Thymus (tissue), 11 donors: ENCODE measurements around the gene UBE2L5. TPM values are rescaled to one million over a fixed set of nuclear protein-coding genes. Genes with fewer than 3 reads are reported as not detected.
A peak's percentile ranks its signal among the peaks of the same experiment; 100 is the strongest.

ENCODE experiments used
- DNase-seq, 9 donors: peaks; one replicate each; pipeline ENCODE4 v3.0.0-alpha.2; 2013; ENCODE audit warnings: low spot score in 9 of 9, low read depth in 6 of 9, missing footprints in 1 of 9
- H3K27ac ChIP-seq, 2 donors: one replicate each; pipeline ENCODE4 v1.5.1; 2013; ENCODE audit warnings: control low read depth in 1 of 2, low read depth in 1 of 2, low read length in 1 of 2, mild to moderate bottlenecking in 1 of 2, moderate library complexity in 1 of 2
- H3K27me3 ChIP-seq, 2 donors: one replicate each; pipeline ENCODE4 v1.5.1; 2013; ENCODE audit warnings: low read length in 1 of 2; ENCODE audit not compliant: control insufficient read depth in 2 of 2, insufficient read depth in 1 of 2
- H3K36me3 ChIP-seq, 2 donors: one replicate each; pipeline ENCODE4 v1.5.1; 2013; ENCODE audit warnings: low read length in 1 of 2, mild to moderate bottlenecking in 1 of 2, moderate library complexity in 1 of 2; ENCODE audit not compliant: control insufficient read depth in 2 of 2, insufficient read depth in 2 of 2
- H3K4me1 ChIP-seq, 2 donors: one replicate each; pipeline ENCODE4 v1.5.1; 2013; ENCODE audit warnings: low read length in 2 of 2; ENCODE audit not compliant: control insufficient read depth in 2 of 2, insufficient read depth in 2 of 2
- H3K4me3 ChIP-seq, 2 donors: one replicate each; pipeline ENCODE4 v1.5.1; 2013; ENCODE audit warnings: low read length in 2 of 2, control low read depth in 1 of 2, mild to moderate bottlenecking in 1 of 2
- H3K9me3 ChIP-seq, 2 donors: one replicate each; pipeline ENCODE4 v1.5.1; 2013; ENCODE audit warnings: low read length in 1 of 2, mild to moderate bottlenecking in 1 of 2; ENCODE audit not compliant: control insufficient read depth in 2 of 2, insufficient read depth in 1 of 2
- WGBS: extraction: QIAGEN DNeasy Blood & Tissue Kit; methylation state at CpG from one replicate; pipeline ENCODE4 v1.1.7; 2013; 5-methylcytosine and 5-hydroxymethylcytosine counted together
- polyA plus RNA-seq: library from polyadenylated mRNA; stranded (reverse); fragments of 200-250 nt; gene quantifications from one replicate; pipeline ENCODE4 v1.2.3, GENCODE V29; 2013
- total RNA-seq: library from RNA; stranded (reverse); fragments of 120-200 nt; gene quantifications from one replicate; pipeline ENCODE4 v1.2.4, GENCODE V29; 2013
- donor health status: healthy.

Gene UBE2L5
- total and polyA plus RNA-seq, 2 donors = 0.23 to 0.24 TPM

DNA sequence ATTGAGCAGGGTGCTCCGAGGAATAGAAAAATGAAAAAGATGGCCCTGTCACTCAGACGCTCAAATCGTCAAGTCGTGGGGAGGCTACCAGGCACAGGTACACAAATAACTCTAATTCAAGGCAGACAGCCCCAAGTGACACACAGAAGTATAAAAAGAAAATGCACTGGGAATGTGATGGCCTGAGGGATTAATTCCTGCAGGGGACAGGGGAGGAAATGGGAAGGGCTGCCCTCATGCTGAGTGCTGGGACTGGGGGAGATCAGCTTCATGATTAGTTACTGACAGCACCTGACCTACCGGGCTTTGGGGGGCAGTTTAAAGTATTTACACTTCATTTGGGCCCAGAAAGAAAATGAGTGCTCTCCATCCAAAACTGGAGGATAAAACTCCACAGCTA, 20.9 kb upstream of the UBE2L5 start:
- no peak overlapping the region for H3K27ac ChIP-seq
- no peaks in the 10 kb centered on the region for H3K27me3 ChIP-seq
- no peak for DNase-seq
- no peak overlapping the region for H3K4me3 ChIP-seq
- WGBS = 99% methylated on average over 5 of the region's 5 CpGs
- H3K9me3 ChIP-seq = no peaks in the 10 kb centered on the region
- peaks cover 6 to 31% of the 10 kb centered on the region in 2 donors for H3K4me1 ChIP-seq
- H3K36me3 ChIP-seq = no peaks in the 10 kb centered on the region

DNA sequence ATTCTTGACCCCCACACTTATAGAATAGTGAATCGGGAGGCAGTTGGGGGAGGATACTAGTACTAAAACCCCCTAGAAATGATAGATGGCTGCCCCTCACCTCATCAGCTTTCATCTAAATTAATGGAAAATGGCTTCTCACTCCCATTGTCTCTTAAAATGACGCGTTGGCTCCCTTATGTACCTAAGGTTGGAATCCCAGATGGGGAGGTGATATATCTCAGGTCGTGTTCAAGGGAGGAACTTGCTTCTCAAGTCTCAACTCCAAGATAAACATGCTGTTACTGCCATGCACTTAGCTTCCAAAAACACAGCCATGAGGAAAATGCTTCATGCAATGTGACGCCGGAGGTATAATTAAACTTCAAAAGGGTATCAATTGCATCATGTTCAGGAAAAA, 18.8 kb upstream of the UBE2L5 start:
- peaks cover 9 to 38% of the 10 kb centered on the region in 2 donors for H3K4me1 ChIP-seq

DNA sequence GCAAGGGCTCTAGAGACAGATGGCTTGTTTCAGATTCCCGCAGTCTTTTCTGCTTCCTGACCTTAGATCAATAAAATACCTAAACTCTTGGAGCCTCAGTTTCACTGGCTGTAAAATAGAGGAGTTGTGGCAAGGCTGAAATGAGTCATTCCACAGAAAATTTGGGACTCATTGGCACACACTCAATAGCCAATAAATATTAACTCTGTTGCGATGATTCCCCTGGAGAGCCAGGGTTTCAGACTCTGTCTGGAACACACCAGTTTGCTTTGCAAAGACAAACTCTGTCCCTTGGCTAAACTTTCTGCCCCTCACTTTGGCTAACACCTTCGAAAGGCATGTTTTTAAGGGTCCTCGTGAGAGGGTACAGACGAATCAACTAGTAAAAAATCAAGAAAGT, 18.1 kb upstream of the UBE2L5 start:
- Histone ChIP-seq H3K27ac (peak overlapping the region in 1 of 2 donors; percentile 1), H3K9me3 (peaks cover 0 to 6% of the 10 kb centered on the region in 2 donors), H3K4me1 (peaks cover 11 to 40% of the 10 kb centered on the region in 2 donors), H3K4me3 (no peak overlapping the region), H3K36me3 (no peaks in the 10 kb centered on the region), H3K27me3 (no peaks in the 10 kb centered on the region)
- DNase-seq = no peak
- WGBS = 96% methylated on average over 5 of the region's 5 CpGs

More for the DNA sequence above, 18.8 kb upstream of the UBE2L5 start:
- Histone ChIP-seq H3K36me3 (no peaks in the 10 kb centered on the region), H3K27ac (peak overlapping the region; percentile 31 to 63), H3K27me3 (no peaks in the 10 kb centered on the region), H3K4me3 (no peak overlapping the region), H3K9me3 (peaks cover 0 to 1% of the 10 kb centered on the region in 2 donors)
- WGBS = 94% methylated on average over 6 of the region's 6 CpGs
- no peak for DNase-seq

DNA sequence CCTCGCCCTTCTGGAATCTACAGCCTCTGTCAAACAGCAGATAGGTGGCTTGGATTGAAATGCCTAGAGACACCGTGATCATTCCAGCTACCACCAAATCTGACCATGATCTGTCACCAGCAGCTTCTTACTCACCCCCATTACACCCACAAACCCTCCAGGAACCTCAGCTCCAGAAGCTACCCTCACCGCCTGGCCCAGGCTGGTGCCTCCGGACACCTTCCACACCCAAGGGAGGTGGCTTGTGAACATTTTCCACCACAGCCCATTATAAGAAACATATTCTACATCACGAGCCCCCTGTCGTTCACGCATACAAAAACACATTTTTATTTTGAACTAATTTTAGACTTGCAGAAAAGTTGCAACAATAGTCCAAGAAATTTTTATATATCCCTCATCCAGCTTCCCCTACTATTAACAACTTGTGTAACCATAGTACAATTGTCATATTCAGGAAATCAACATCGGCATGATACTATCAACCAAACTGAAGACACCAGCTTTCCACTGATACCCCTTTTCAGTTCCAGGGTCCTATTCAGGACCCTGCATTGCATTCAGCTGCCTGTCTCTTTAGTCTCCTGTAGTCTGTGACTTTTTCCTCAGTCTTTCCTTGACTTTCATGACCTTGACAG, 15.4 kb upstream of the UBE2L5 start:
- Histone ChIP-seq H3K9me3 (peaks cover 0 to 6% of the 10 kb centered on the region in 2 donors), H3K36me3 (no peaks in the 10 kb centered on the region), H3K27ac (peak overlapping the region in 1 of 2 donors; percentile 39), H3K4me3 (no peak overlapping the region), H3K4me1 (peaks cover 11 to 43% of the 10 kb centered on the region in 2 donors), H3K27me3 (no peaks in the 10 kb centered on the region)
- 98% methylated on average over 8 of the region's 8 CpGs for WGBS
- no peak for DNase-seq

DNA sequence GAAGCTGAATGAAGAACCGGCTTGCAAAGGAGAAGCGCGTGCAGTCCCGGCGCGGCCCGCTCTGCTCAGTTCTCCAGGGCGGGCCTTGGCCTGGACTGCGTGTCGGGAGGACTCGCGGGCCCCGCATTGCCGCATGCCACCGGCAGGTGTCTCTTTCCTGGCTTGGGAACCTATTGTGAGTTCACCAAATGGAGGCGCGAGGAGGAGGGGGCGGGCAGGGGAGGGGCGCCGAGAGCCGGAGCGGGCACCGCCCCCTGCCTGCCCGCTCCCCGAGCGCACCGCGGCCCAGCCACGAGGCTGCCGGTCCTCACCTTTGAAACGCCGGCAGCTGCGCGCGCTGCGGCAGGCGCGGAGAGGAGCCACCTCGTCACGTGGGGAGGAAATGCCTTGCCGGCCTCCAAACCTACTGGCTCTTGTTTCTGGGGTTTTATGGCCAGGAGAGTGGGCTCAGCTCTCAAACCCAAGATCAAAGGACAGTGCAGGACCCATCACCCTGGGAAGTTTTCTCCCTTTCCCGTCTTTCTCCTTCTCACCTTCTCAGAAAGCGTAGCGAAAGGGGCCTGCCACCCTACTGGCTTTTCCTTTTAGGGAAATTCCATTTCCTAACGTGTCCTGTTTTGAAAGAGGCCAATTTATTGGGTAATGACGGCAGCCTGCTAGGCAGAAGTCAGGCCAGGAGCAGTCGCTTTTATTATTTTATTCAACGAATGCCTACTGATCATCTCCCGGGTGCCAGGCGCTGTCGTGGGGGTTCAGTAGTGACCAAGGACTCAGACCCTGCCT, 13.8 kb upstream of the UBE2L5 start:
- peak overlapping the region; percentile 17 to 35 for H3K4me3 ChIP-seq
- H3K9me3 ChIP-seq = peaks cover 0 to 6% of the 10 kb centered on the region in 2 donors
- DNase-seq = peak; percentile 75 to 95 (median 83)
- H3K27ac ChIP-seq = peak overlapping the region; percentile 80 to 84
- H3K27me3 ChIP-seq = no peaks in the 10 kb centered on the region
- peaks cover 11 to 39% of the 10 kb centered on the region in 2 donors for H3K4me1 ChIP-seq
- 19% methylated on average over 51 of the region's 51 CpGs for whole genome bisulfite sequencing
- no peaks in the 10 kb centered on the region for H3K36me3 ChIP-seq

DNA sequence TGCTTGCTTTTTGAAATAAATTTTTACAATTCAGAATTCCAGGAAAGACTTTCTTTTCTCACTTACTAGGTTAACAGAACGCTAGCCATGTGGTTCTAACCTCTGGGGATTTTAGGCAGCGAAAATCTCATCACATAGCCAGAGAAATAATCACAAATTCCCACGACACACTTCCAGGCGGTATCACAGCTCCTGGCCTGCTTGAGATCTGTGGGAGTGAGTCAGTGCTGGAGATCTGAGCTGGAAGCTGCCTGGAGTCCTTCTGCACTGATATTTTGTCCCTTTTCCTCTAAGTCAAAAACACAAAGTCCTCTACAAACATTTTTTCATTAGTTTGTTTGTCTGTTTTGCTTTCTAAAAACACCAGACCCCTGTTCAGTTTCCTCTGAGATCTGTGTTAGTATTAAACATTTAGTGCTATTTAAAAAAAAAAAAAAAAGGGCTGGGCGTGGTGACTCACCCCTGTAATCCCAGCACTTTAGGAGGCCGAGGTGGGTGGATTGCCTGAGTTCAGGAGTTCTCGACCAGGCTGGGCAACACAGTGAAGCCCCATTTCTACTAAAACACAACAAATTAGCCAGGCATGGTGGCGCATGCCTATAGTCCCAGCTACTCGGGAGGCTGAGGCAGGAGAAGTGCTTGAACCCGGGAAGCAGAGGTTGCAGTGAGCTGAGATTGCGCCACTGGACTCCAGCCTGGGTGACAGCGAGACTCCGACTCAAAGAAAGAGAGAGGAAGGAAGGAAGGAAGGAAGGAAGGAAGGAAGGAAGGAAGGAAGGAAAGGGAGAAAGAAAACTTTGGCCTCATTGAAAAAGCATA, 12.2 kb upstream of the UBE2L5 start:
- 96% methylated on average over 13 of the region's 13 CpGs for WGBS
- no peak overlapping the region for H3K4me3 ChIP-seq
- peak overlapping the region; percentile 1 to 31 for H3K27ac ChIP-seq
- H3K27me3 ChIP-seq = no peaks in the 10 kb centered on the region
- peaks cover 11 to 42% of the 10 kb centered on the region in 2 donors for H3K4me1 ChIP-seq
- peaks cover 0 to 6% of the 10 kb centered on the region in 2 donors for H3K9me3 ChIP-seq
- DNase-seq = no peak
- H3K36me3 ChIP-seq = no peaks in the 10 kb centered on the region

DNA sequence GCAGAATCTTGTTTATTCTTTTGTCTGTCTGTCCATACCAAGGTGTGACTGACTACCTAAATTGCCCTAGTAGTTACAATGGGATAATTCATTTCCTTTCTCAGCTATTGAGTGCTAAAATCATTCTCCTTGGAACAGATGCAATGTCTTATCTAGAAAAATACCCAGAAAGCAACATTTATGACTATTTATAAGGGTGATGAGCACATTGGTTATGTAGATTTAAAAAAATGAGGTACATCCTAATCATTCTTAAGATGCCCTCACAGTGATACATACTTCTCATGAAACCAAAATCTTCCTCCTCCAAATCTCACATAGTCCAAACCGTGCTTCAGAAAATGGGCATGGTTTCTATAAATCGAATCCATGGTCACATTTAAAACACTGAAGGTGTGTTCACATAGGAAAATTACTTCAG, 11.6 kb upstream of the UBE2L5 start:
- Histone ChIP-seq H3K27ac (no peak overlapping the region), H3K36me3 (no peaks in the 10 kb centered on the region), H3K4me3 (no peak overlapping the region), H3K9me3 (peaks cover 0 to 6% of the 10 kb centered on the region in 2 donors), H3K27me3 (no peaks in the 10 kb centered on the region), H3K4me1 (peaks cover 11 to 43% of the 10 kb centered on the region in 2 donors)
- DNase-seq = no peak
- WGBS = 96% methylated on average over 2 of the region's 2 CpGs

DNA sequence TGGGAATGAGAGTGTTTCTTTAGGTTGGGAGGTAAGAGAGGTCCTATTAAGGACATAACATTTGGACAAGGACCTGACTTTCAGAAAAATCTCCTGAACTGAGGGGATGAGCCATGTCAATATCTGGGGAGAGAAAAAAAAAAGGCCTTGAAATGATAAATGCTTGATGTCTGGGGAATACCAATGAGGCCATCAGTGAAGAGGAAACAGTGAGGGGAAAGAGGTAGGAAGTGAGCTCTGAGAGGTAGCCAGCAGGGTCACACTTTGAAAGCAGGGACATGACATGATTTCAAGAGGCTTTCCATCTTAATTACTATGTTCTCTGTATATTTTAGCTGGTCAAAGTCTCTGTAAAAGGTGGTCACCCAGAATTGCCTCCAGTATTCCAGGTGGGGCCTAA, 9.9 kb upstream of the UBE2L5 start:
- Histone ChIP-seq H3K27ac (no peak overlapping the region), H3K4me3 (no peak overlapping the region), H3K4me1 (peaks cover 8 to 39% of the 10 kb centered on the region in 2 donors), H3K36me3 (no peaks in the 10 kb centered on the region), H3K27me3 (no peaks in the 10 kb centered on the region), H3K9me3 (peaks cover 0 to 6% of the 10 kb centered on the region in 2 donors)
- no peak for DNase-seq
